ENCODE measurements around the gene AZIN2. TPM values are rescaled to one million over a fixed set of nuclear protein-coding genes. Genes with fewer than 3 reads are reported as not detected.

AZIN2 gene
- total RNA-seq, 2 donors from 2014 or later = 1.9 to 3.3 TPM

DNA sequence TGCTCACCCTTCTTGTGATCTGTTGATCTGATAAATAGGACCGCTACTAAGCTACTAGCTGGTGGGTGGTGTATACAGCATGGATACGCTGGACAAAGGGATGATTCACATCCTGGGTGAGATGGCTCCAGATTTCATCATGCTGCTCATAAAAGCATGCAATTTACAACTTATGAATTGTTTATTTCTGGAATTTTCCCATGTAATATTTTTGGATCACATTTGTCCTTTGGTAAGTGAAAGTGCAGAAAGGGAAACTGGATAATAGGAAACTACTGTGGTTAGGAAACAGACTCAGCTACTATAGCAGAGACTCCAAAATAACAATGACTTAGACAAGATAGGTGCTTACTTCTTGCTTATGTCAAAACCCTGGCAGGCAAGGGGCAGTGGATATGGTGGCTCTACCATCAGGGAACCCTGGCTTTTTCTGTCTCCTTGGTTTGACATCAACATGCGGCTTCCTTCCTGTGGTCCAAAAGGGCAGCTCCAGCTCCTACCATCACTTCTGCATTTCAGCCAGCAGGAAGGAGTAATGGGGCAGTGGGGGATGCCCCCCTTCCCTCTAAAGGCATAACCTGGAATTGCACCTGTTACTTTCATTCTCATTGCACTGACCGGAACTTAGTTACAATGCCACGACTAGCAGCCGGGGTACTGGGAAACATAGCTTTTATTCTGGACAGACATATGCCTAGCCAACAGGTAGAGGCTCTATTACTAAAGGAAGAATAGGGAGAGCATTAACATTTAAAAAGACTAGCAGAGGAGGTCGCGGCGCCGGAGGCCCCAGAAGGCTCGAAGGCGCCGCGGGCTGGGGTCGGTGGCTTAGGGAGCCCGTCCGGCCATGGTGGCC, 30.5 kb upstream of the AZIN2 start:
- H3K4me1 ChIP-seq = peaks cover 0 to 7% of the 10 kb centered on the region in 2 donors
- DNase-seq (ENCODE audit: low spot score) = no peak
- H3K4me3 ChIP-seq = no peak overlapping the region
- no peaks in the 10 kb centered on the region for H3K9me3 ChIP-seq
- TF ChIP-seq, protein P1, sequence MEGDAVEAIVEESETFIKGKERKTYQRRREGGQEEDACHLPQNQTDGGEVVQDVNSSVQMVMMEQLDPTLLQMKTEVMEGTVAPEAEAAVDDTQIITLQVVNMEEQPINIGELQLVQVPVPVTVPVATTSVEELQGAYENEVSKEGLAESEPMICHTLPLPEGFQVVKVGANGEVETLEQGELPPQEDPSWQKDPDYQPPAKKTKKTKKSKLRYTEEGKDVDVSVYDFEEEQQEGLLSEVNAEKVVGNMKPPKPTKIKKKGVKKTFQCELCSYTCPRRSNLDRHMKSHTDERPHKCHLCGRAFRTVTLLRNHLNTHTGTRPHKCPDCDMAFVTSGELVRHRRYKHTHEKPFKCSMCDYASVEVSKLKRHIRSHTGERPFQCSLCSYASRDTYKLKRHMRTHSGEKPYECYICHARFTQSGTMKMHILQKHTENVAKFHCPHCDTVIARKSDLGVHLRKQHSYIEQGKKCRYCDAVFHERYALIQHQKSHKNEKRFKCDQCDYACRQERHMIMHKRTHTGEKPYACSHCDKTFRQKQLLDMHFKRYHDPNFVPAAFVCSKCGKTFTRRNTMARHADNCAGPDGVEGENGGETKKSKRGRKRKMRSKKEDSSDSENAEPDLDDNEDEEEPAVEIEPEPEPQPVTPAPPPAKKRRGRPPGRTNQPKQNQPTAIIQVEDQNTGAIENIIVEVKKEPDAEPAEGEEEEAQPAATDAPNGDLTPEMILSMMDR (IDR thresholded peaks at IDR 0.05) = no peak
- no peaks in the 10 kb centered on the region for H3K27me3 ChIP-seq
- H3K36me3 ChIP-seq = no peaks in the 10 kb centered on the region
- no peak overlapping the region for H3K27ac ChIP-seq

DNA sequence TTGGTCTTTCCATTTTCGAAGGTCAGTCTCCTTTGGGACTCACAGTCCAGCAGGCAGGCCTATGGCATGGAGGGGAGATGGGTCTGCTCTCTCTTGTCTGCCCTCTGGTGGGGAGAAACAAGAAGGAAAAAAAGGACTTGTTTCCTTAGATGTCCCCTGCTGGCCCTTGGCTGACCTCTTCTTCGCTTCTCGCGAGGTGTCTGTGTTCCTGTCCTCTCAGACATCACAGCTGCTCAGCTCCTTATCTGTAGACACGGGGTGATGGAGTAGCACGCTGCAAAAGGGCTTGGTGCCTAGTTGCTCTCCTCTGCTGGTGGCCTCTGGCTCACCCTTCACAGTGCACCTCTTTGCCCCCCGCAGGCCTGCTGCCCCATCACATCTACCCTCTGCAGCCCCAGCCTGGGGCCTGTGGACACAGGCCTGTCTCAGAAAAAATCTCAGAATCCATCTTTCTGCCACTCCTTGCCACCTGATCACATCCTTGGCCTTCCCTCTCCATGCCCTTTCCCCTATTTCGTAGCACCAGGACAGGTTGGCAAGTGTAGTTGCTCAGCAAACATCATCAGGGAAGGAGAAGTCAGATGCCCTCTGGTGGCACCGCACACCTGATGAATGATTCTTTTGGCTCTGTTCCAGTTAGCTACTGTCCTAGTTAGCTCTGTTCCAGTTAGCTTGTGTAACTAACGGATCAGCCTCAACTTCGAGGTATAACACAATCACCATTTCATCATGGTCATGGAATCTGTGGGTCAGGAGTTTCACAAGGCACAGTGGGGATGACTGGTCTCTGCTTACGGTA, 25.5 kb upstream of the AZIN2 start:
- H3K4me1 ChIP-seq = peaks cover 0 to 20% of the 10 kb centered on the region in 2 donors
- TF ChIP-seq, protein P1 (IDR thresholded peaks at IDR 0.05) = peak; percentile 67 to 82
- H3K27me3 ChIP-seq = no peaks in the 10 kb centered on the region
- no peaks in the 10 kb centered on the region for H3K9me3 ChIP-seq
- no peaks in the 10 kb centered on the region for H3K36me3 ChIP-seq
- no peak overlapping the region for H3K4me3 ChIP-seq
- H3K27ac ChIP-seq = peak overlapping the region; percentile 56 to 66
- peak; percentile 87 for DNase-seq (ENCODE audit: low spot score)

DNA sequence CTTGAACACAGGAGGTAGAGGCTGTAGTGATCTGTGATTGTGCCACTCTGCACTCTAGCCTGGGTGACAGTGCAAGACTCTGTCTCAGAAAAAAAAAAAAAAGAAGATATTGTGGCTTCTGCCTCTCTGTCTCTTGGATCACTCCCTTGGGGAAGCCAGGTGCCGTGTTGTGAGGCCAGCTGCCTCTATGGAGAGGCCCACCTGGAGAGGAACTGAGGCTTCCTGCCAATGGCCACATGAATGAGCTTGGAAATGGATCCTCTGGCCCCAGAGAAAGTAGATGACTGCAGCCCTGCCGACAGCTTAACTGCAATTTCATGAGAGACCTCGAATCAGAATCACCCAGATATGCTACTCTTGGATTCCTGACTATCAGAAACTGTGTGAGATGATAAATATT, 24.5 kb upstream of the AZIN2 start:
- Histone ChIP-seq H3K4me3 (no peak overlapping the region), H3K9me3 (no peaks in the 10 kb centered on the region), H3K36me3 (no peaks in the 10 kb centered on the region), H3K27me3 (no peaks in the 10 kb centered on the region), H3K4me1 (peaks cover 0 to 21% of the 10 kb centered on the region in 2 donors), H3K27ac (no peak overlapping the region)
- DNase-seq (ENCODE audit: low spot score) = no peak
- TF ChIP-seq, protein P1 (IDR thresholded peaks at IDR 0.05) = no peak

DNA sequence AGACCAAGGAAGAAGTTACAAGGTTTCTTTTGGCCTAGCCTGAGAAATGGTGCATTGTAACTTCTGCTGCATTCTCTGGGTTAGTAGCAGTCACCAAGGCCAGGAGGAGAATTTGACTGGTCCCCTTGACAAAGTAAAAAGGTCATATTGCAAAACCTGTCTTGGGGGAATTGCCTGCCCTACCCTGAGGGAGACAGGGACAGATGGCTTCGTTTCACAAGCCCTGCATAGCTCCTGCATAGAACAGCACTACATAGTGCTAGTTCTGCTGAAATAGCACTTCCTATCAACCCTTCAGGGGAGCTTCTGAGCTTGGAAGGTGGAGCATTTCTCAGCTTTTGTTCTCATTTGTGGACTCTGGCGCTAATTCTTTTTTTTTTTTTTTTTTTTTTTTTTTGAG, 23.9 kb upstream of the AZIN2 start:
- H3K27ac ChIP-seq = no peak overlapping the region
- TF ChIP-seq, protein P1 (IDR thresholded peaks at IDR 0.05) = no peak
- H3K36me3 ChIP-seq = no peaks in the 10 kb centered on the region
- H3K4me1 ChIP-seq = peaks cover 0 to 21% of the 10 kb centered on the region in 2 donors
- H3K4me3 ChIP-seq = no peak overlapping the region
- no peak for DNase-seq (ENCODE audit: low spot score)
- no peaks in the 10 kb centered on the region for H3K27me3 ChIP-seq
- no peaks in the 10 kb centered on the region for H3K9me3 ChIP-seq

DNA sequence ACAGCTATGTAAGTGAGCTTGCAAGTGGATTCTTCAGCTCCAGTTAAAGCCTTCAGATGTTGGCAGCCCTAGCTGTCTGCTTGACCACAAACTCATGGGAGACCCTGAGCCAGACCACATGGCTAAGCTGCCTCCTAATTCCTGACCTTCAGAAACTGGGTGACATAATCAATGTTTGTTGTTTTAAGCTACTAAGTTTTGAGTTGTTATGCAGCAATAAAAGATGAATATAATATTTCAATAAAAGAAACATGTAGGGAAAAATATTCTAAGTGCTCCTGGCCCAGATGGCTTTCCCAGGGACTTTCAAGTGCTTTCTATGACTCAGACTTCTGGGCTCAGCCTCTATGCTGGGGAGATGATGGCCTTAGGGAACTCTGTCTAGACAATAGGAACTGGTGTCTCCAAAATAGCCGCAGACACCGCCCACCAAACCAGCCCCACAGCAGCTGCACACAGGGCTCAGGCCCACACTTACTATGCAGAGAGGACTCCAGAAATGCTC, 20.3 kb upstream of the AZIN2 start:
- no peaks in the 10 kb centered on the region for H3K36me3 ChIP-seq
- no peaks in the 10 kb centered on the region for H3K27me3 ChIP-seq
- DNase-seq (ENCODE audit: low spot score) = peak; percentile 85
- H3K4me3 ChIP-seq = no peak overlapping the region
- H3K27ac ChIP-seq = peak overlapping the region in 1 of 2 donors; percentile 48
- H3K9me3 ChIP-seq = peaks cover 15 to 35% of the 10 kb centered on the region in 2 donors
- peaks cover 0 to 12% of the 10 kb centered on the region in 2 donors for H3K4me1 ChIP-seq
- TF ChIP-seq, protein P1 (IDR thresholded peaks at IDR 0.05) = no peak

Measured in right atrium auricular region (tissue), 2 donors.